Right renal cortex interstitium (tissue), 3 donors: Measurements from ENCODE around the gene ANKRD22. TPM values are rescaled to one million over a fixed set of nuclear protein-coding genes. Genes with fewer than 3 reads are reported as not detected.

Source experiments
- DNase-seq, 3 donors: peaks; one replicate each; pipeline ENCODE4 v3.0.0-alpha.2; 2013; ENCODE audit warnings: low read depth in 3 of 3, low spot score in 2 of 3
- polyA plus RNA-seq, 3 donors: library from polyadenylated mRNA; unstranded; fragments of 120-200 nt; gene quantifications; one replicate each; pipeline ENCODE4 v1.2.1, GENCODE V29; 2013; ENCODE audit not compliant: insufficient read length in 3 of 3

ANKRD22 gene
- polyA plus RNA-seq, 3 donors, result 0.37 to 0.54 TPM; not detected in 1

GRCh38 chr10:88879534-88880281, 28.1 kb upstream of the ANKRD22 start, which contains the start of gene STAMBPL1:
Gene STAMBPL1 (plus strand): TSS chr10:88880245. CDS start chr10:88901709, 21,464 bp downstream.
- DNase-seq, result peak in 2 of 3 donors; percentile 15 to 17

- DNase-seq, result no peak
These were observed 25.7 kb upstream of the ANKRD22 start for GRCh38 chr10:88877298-88877697.

- DNase-seq, result no peak
These were observed 23.4 kb upstream of the ANKRD22 start for GRCh38 chr10:88875081-88875480.

- no peak for DNase-seq
These were observed 22.6 kb upstream of the ANKRD22 start for GRCh38 chr10:88874281-88874680.

GRCh38 chr10:88873757-88874156, 22.1 kb upstream of the ANKRD22 start:
- DNase-seq, result no peak

GRCh38 chr10:88870089-88870488, 18.4 kb upstream of the ANKRD22 start:
- DNase-seq, result no peak

GRCh38 chr10:88866454-88866853, 14.8 kb upstream of the ANKRD22 start:
- no peak for DNase-seq

- DNase-seq, result no peak
These were observed 13.7 kb upstream of the ANKRD22 start for GRCh38 chr10:88865281-88865876.

GRCh38 chr10:88861036-88861435, 9.4 kb upstream of the ANKRD22 start:
- DNase-seq, result no peak

- no peak for DNase-seq
These were observed 6.8 kb upstream of the ANKRD22 start for GRCh38 chr10:88858491-88858890.

- DNase-seq, result no peak
These were observed 6.2 kb upstream of the ANKRD22 start for GRCh38 chr10:88857831-88858230.

- no peak for DNase-seq
These were observed 3.0 kb upstream of the ANKRD22 start for GRCh38 chr10:88854684-88855083.

GRCh38 chr10:88853155-88853881, 1.7 kb upstream of the ANKRD22 start:
- DNase-seq, result no peak

GRCh38 chr10:88852327-88852726, 683 bp upstream of the ANKRD22 start:
- DNase-seq, result no peak

- DNase-seq, result no peak
These were observed 932 bp downstream of the ANKRD22 start for GRCh38 chr10:88850712-88851111.

GRCh38 chr10:88849234-88849633, 2.4 kb downstream of the ANKRD22 start:
- no peak for DNase-seq

- no peak for DNase-seq
These were observed 3.1 kb downstream of the ANKRD22 start for GRCh38 chr10:88848499-88848898.

- DNase-seq, result no peak
These were observed 8.5 kb downstream of the ANKRD22 start for GRCh38 chr10:88843171-88843570.

GRCh38 chr10:88841316-88842111, 10.1 kb downstream of the ANKRD22 start:
- DNase-seq, result no peak

- no peak for DNase-seq
These were observed 10.8 kb downstream of the ANKRD22 start for GRCh38 chr10:88840881-88841280.

GRCh38 chr10:88840104-88840503, 11.5 kb downstream of the ANKRD22 start:
- no peak for DNase-seq
